IMR-90 (cell line): ENCODE results near the gene STAC. TPM values are rescaled to one million over a fixed set of nuclear protein-coding genes. Genes with fewer than 3 reads are reported as not detected.

Experiments used
- ATAC-seq: fragments of 200-7000 bp; cut with Tn5 transposase; 2 replicates; pipeline ENCODE4 v1.9.1; 2020; ENCODE audit warnings: low read depth, mild to moderate bottlenecking, moderate library complexity
- BruUV-seq: library from RNA; stranded (reverse); fragments of 400-500 nt; replicated peaks from 2 replicates; lab custom pipeline; 2021; lab: Mats Ljungman, UMichigan
- CTCF ChIA-PET: fragments of 300-600 bp; formaldehyde crosslinking; extraction: SDS; loops from one replicate; lab custom pipeline; 2021; ENCODE audit warnings: antibody characterized with exemption; lab: Yijun Ruan, JAX
- POLR2A ChIA-PET: fragments of 300-600 bp; sonication (Branson Sonifier 250); formaldehyde crosslinking; loops from one replicate; lab custom pipeline; 2022; ENCODE audit warnings: antibody characterized with exemption; ENCODE audit not compliant: unreplicated experiment; lab: Charles Lee
- DNase-seq: peaks from one replicate; pipeline ENCODE4 v3.0.0; 2013
- H2AFZ ChIP-seq: replicated peaks from 2 replicates; pipeline ENCODE3; 2013; ENCODE audit warnings: low read length, mild to moderate bottlenecking; ENCODE audit not compliant: poor library complexity
- H2AK5ac ChIP-seq: 2 replicates; pipeline ENCODE4 v1.6.1; 2013; ENCODE audit warnings: low read depth, low read length, inconsistent platforms
- H2AK9ac ChIP-seq: replicated peaks from 2 replicates; pipeline ENCODE3; 2013; ENCODE audit warnings: mild to moderate bottlenecking, low read depth, low read length, moderate library complexity; ENCODE audit not compliant: poor library complexity
- H2BK120ac ChIP-seq: 2 replicates; pipeline ENCODE4 v1.6.1; 2013; ENCODE audit warnings: low read depth, low read length, inconsistent platforms
- H2BK15ac ChIP-seq: 3 replicates; pipeline ENCODE4 v1.6.1; 2013; ENCODE audit warnings: low read depth, low read length, inconsistent platforms
- H2BK20ac ChIP-seq: 2 replicates; pipeline ENCODE4 v1.6.1; 2013; ENCODE audit warnings: low read depth, mild to moderate bottlenecking, inconsistent platforms, low read length, moderate library complexity
- H2BK5ac ChIP-seq: 2 replicates; pipeline ENCODE4 v1.6.1; 2013; ENCODE audit warnings: mild to moderate bottlenecking, low read depth, low read length, inconsistent platforms; ENCODE audit not compliant: poor library complexity, severe bottlenecking
- H3K14ac ChIP-seq: replicated peaks from 2 replicates; pipeline ENCODE4 v1.6.1; 2013; ENCODE audit warnings: low read depth, low read length, inconsistent platforms
- H3K18ac ChIP-seq: 2 replicates; pipeline ENCODE4 v1.6.1; 2013; ENCODE audit warnings: low read depth, low read length, control low read depth
- H3K23ac ChIP-seq: 2 replicates; pipeline ENCODE4 v1.6.1; 2013; ENCODE audit warnings: low read depth, low read length, inconsistent platforms
- H3K27ac ChIP-seq: 2 replicates; pipeline ENCODE4 v1.5.1; 2013; ENCODE audit warnings: mild to moderate bottlenecking, control low read depth, low read length; ENCODE audit not compliant: insufficient read depth
- H3K27me3 ChIP-seq: 2 replicates; pipeline ENCODE4 v1.6.1; 2013; ENCODE audit warnings: low read length; ENCODE audit not compliant: control insufficient read depth, insufficient read depth
- H3K36me3 ChIP-seq: 2 replicates; pipeline ENCODE4 v1.6.1; 2013; ENCODE audit warnings: low read length, mixed read lengths; ENCODE audit not compliant: control insufficient read depth, insufficient read depth
- H3K4ac ChIP-seq: 2 replicates; pipeline ENCODE4 v1.6.1; 2013; ENCODE audit warnings: low read depth, low read length, inconsistent platforms
- H3K4me1 ChIP-seq: 2 replicates; pipeline ENCODE4 v1.6.1; 2013; ENCODE audit warnings: low read length, mixed read lengths; ENCODE audit not compliant: control insufficient read depth, insufficient read depth
- H3K4me2 ChIP-seq: 2 replicates; pipeline ENCODE4 v1.6.1; 2013; ENCODE audit warnings: low read depth, mild to moderate bottlenecking, control low read depth, low read length, moderate library complexity
- H3K4me3 ChIP-seq: 2 replicates; pipeline ENCODE4 v1.5.1; 2013; ENCODE audit warnings: low read depth, mild to moderate bottlenecking, control low read depth, low read length, moderate library complexity; ENCODE audit not compliant: insufficient read depth
- H3K56ac ChIP-seq: 2 replicates; pipeline ENCODE4 v1.6.1; 2013; ENCODE audit warnings: low read length, inconsistent platforms; ENCODE audit not compliant: insufficient read depth; ENCODE audit errors: extremely low read depth
- H3K79me1 ChIP-seq, 2 experiments: 2 replicates each; pipeline ENCODE4 v1.6.1; 2013; ENCODE audit warnings: low read length in 2 of 2, inconsistent platforms in 1 of 2, low read depth in 1 of 2
- H3K9ac ChIP-seq: 2 replicates; pipeline ENCODE4 v1.6.1; 2013; ENCODE audit warnings: low read depth, low read length, control low read depth
- H3K9me1 ChIP-seq: 2 replicates; pipeline ENCODE4 v1.6.1; 2013; ENCODE audit warnings: low read length, inconsistent platforms; ENCODE audit not compliant: insufficient read depth
- H3K9me3 ChIP-seq: 2 replicates; pipeline ENCODE4 v1.6.1; 2013; ENCODE audit warnings: low read length; ENCODE audit not compliant: control insufficient read depth, insufficient read depth
- H4K20me1 ChIP-seq: 2 replicates; pipeline ENCODE4 v1.6.1; 2013; ENCODE audit warnings: low read length, inconsistent platforms; ENCODE audit not compliant: insufficient read depth
- H4K5ac ChIP-seq: 2 replicates; pipeline ENCODE4 v1.6.1; 2013; ENCODE audit warnings: mild to moderate bottlenecking, low read depth, low read length, control low read depth
- H4K8ac ChIP-seq, 2 experiments: 2 replicates each; pipeline ENCODE4 v1.6.1; 2013; ENCODE audit warnings: low read depth in 2 of 2, low read length in 2 of 2, control low read depth in 1 of 2, inconsistent platforms in 1 of 2
- H4K91ac ChIP-seq: 2 replicates; pipeline ENCODE4 v1.6.1; 2013; ENCODE audit warnings: low read depth, low read length, inconsistent platforms; ENCODE audit not compliant: insufficient read depth
- BHLHE40 ChIP-seq: fragments of 150-350 bp; IDR thresholded peaks from 2 replicates; pipeline ENCODE4 v1.6.1; 2016; ENCODE audit warnings: mild to moderate bottlenecking, low read depth, low read length
- CEBPB ChIP-seq: IDR thresholded peaks from 2 replicates; pipeline ENCODE4 v1.6.1; 2012; ENCODE audit warnings: low read depth, low read length, improper control_type of control experiment
- CHD1 ChIP-seq: IDR thresholded peaks from 2 replicates; pipeline ENCODE4 v1.6.1; 2012; ENCODE audit warnings: low read depth, low read length, improper control_type of control experiment
- CTCF ChIP-seq: conservative IDR thresholded peaks from 2 replicates; pipeline ENCODE4 v1.5.1; 2012; ENCODE audit warnings: mild to moderate bottlenecking, low read depth, low read length, improper control_type of control experiment
- FOS ChIP-seq: fragments of 150-350 bp; IDR thresholded peaks from 2 replicates; pipeline ENCODE4 v1.6.1; 2016; ENCODE audit warnings: low read depth, low read length
- MAFK ChIP-seq: IDR thresholded peaks from 2 replicates; pipeline ENCODE4 v1.6.1; 2012; ENCODE audit warnings: low read depth, low read length, improper control_type of control experiment
- MAZ ChIP-seq: IDR thresholded peaks from 2 replicates; pipeline ENCODE4 v1.6.1; 2012; ENCODE audit warnings: low read depth, mild to moderate bottlenecking, low read length, improper control_type of control experiment, moderate library complexity, borderline replicate concordance
- MXI1 ChIP-seq: IDR thresholded peaks from 2 replicates; pipeline ENCODE4 v1.6.1; 2012; ENCODE audit warnings: low read depth, mild to moderate bottlenecking, low read length, moderate library complexity, borderline replicate concordance
- NFE2L2 ChIP-seq: fragments of 150-350 bp; IDR thresholded peaks from 2 replicates; pipeline ENCODE4 v1.6.1; 2016; ENCODE audit warnings: low read depth, mild to moderate bottlenecking, low read length
- POLR2A ChIP-seq: IDR thresholded peaks from 2 replicates; pipeline ENCODE4 v1.6.1; 2012; ENCODE audit warnings: mild to moderate bottlenecking, low read depth, low read length
- RAD21 ChIP-seq: IDR thresholded peaks from 2 replicates; pipeline ENCODE4 v1.6.1; 2012; ENCODE audit warnings: low read length, improper control_type of control experiment
- RCOR1 ChIP-seq: IDR thresholded peaks from 2 replicates; pipeline ENCODE4 v1.6.1; 2012; ENCODE audit warnings: mild to moderate bottlenecking, low read length, improper control_type of control experiment; ENCODE audit not compliant: insufficient replicate concordance
- RFX5 ChIP-seq: IDR thresholded peaks from 2 replicates; pipeline ENCODE4 v1.8.0; 2012; ENCODE audit warnings: low read depth, mild to moderate bottlenecking, low read length, moderate library complexity
- SMC3 ChIP-seq: fragments of 150-350 bp; IDR thresholded peaks from 2 replicates; pipeline ENCODE4 v1.6.1; 2016; ENCODE audit warnings: low read depth, mild to moderate bottlenecking, antibody characterized with exemption, low read length, moderate library complexity
- USF2 ChIP-seq: fragments of 150-350 bp; IDR thresholded peaks from 2 replicates; pipeline ENCODE4 v1.6.1; 2017; ENCODE audit warnings: mild to moderate bottlenecking, antibody characterized with exemption, low read length, low read depth
- WGBS, 2 experiments: methylation state at CpG; one replicate each; pipeline versions ENCODE4 v1.1.5 to v1.1.7; 2013; ENCODE audit warnings: missing lambda C conversion rate in 2 of 2; ENCODE audit not compliant: insufficient read length in 1 of 2; ENCODE audit errors: extremely low coverage in 2 of 2; 5-methylcytosine and 5-hydroxymethylcytosine counted together
- dilution Hi-C: fragments of 300-500 bp; cut with HindIII; formaldehyde crosslinking; loops from one replicate; pipeline ENCODE4 v1.14.3; 2018; ENCODE audit warnings: low sequenced_read_pairs; ENCODE audit not compliant: unreplicated experiment
- in situ Hi-C: fragments of 300-500 bp; cut with MboI; formaldehyde crosslinking; loops from 3 replicates; pipeline ENCODE4 v1.14.3; 2019; ENCODE audit warnings: low sequenced_read_pairs, inconsistent platforms, mixed read lengths
- intact Hi-C: fragments of 100-400 bp; cut with micrococcal nuclease; formaldehyde crosslinking; loops from 2 replicates; pipeline ENCODE4 v1.10.0; 2022
- polyA plus RNA-seq, 3 experiments: library from polyadenylated mRNA; depleted of rRNA; stranded (reverse); fragments of >200 nt; gene quantifications; 2 replicates each; pipeline ENCODE4 v1.2.3, GENCODE V29; 2012; ENCODE audit warnings: low replicate concordance in 1 of 3
- total RNA-seq: library from RNA; depleted of rRNA; stranded (reverse); fragments of >200 nt; gene quantifications from 2 replicates; pipeline ENCODE4 v1.2.3, GENCODE V29; 2012
- TF ChIP-seq, protein P1 (sequence below): fragments of 150-350 bp; IDR thresholded peaks from 2 replicates; pipeline ENCODE4 v1.6.1; 2016; ENCODE audit warnings: low read depth, mild to moderate bottlenecking, low read length, moderate library complexity, borderline replicate concordance

The STAC gene
- total and polyA plus RNA-seq, 2 of the 4 experiments (the other 2 are of a cell fraction): 0.19 to 0.36 TPM

DNA sequence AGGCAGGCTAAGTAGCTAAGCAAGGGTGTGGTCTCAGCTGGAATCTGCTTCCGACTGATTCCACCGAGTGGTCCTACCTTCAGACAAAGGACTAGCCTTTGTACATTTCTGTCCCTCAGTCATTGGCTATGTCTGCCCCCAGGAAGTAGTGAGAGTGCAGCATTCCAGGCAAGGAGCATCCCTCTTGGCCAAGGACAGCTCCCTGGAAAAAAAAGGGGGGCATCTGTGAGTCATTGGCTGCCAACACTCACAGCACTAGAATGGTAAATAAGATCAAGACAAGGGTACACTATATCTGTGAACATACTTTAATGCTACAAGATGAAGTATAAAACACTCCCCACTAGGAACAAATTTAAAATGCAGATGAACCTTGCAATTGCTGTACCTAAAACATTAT is 66.8 kb downstream of the STAC start:
- H3K9ac ChIP-seq: no peak overlapping the region
- H4K5ac ChIP-seq: no peak overlapping the region
- no peaks in the 10 kb centered on the region for H3K4me1 ChIP-seq
- DNase-seq (no peak), ATAC-seq (no peak)
- no peak overlapping the region for H3K4ac ChIP-seq
- H4K91ac ChIP-seq: no peak overlapping the region
- no peak overlapping the region for H2BK5ac ChIP-seq
- WGBS, 2 experiments: 60% methylated on average over 1 of the region's 2 CpGs; no CpG with 5 or more reads in 1 of the 2 experiments
- H3K4me2 ChIP-seq: no peak overlapping the region
- no peak overlapping the region for H2AFZ ChIP-seq
- H4K8ac ChIP-seq: no peak overlapping the region
- dilution Hi-C loops (no loop called here), in situ Hi-C loops (no loop called here), intact Hi-C loops (no loop called here)
- no peaks in the 10 kb centered on the region for H3K9me1 ChIP-seq
- ChIA-PET POLR2A (no interaction called here), CTCF (no interaction called here)
- H3K4me3 ChIP-seq: no peak overlapping the region
- no peak overlapping the region for H2BK120ac ChIP-seq
- no peak overlapping the region for H2AK5ac ChIP-seq
- H3K27ac ChIP-seq: no peak overlapping the region
- no peaks in the 10 kb centered on the region; the same call in 1 of the 2 replicates for H3K9me3 ChIP-seq
- H3K56ac ChIP-seq: no peak overlapping the region
- H2BK20ac ChIP-seq: no peak overlapping the region
- BruUV-seq: no TSS peak
- H3K36me3 ChIP-seq: no peaks in the 10 kb centered on the region
- no peaks in the 10 kb centered on the region for H4K20me1 ChIP-seq
- no peaks in the 10 kb centered on the region for H3K79me1 ChIP-seq
- H3K14ac ChIP-seq: no peak overlapping the region
- H3K18ac ChIP-seq: no peak overlapping the region
- H2AK9ac ChIP-seq: peak overlapping the region; percentile 24
- no peak overlapping the region for H2BK15ac ChIP-seq
- H3K23ac ChIP-seq: no peak overlapping the region
- no peaks in the 10 kb centered on the region for H3K27me3 ChIP-seq
- no peak for TF ChIP-seq RAD21
- TF ChIP-seq MAFK: no peak
- no peak for TF ChIP-seq POLR2A
- no peak for TF ChIP-seq FOS
- TF ChIP-seq BHLHE40: no peak
- TF ChIP-seq RCOR1: no peak
- TF ChIP-seq CEBPB: no peak
- no peak for TF ChIP-seq CHD1
- no peak for TF ChIP-seq SMC3
- no peak for TF ChIP-seq MXI1
- no peak for TF ChIP-seq USF2
- TF ChIP-seq RFX5: no peak
- TF ChIP-seq MAZ: no peak
- TF ChIP-seq NFE2L2: no peak
- no peak for TF ChIP-seq CTCF
- TF ChIP-seq, protein P1, sequence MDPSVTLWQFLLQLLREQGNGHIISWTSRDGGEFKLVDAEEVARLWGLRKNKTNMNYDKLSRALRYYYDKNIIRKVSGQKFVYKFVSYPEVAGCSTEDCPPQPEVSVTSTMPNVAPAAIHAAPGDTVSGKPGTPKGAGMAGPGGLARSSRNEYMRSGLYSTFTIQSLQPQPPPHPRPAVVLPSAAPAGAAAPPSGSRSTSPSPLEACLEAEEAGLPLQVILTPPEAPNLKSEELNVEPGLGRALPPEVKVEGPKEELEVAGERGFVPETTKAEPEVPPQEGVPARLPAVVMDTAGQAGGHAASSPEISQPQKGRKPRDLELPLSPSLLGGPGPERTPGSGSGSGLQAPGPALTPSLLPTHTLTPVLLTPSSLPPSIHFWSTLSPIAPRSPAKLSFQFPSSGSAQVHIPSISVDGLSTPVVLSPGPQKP: no peak
